Activated CD4-positive, alpha-beta T cell treated with anti-CD3 and anti-CD28 coated beads for 24 hours (primary cell): ENCODE results near the gene AQP7.
"Not testable (repeated sequence)": the region's sequence is repeated elsewhere in the genome, so short reads cannot be mapped to it uniquely, and the experiment has no call there.

ENCODE experiments used
- DNase-seq, 2 donors: peaks; one replicate each; pipeline ENCODE4 v3.0.0-alpha.2; 2020; ENCODE audit warnings: low read depth in 2 of 2

AQP7 gene

GRCh38 chr9:33375238-33375840 lies 27.0 kb downstream of the AQP7 start:
- DNase-seq: no peak

DNA sequence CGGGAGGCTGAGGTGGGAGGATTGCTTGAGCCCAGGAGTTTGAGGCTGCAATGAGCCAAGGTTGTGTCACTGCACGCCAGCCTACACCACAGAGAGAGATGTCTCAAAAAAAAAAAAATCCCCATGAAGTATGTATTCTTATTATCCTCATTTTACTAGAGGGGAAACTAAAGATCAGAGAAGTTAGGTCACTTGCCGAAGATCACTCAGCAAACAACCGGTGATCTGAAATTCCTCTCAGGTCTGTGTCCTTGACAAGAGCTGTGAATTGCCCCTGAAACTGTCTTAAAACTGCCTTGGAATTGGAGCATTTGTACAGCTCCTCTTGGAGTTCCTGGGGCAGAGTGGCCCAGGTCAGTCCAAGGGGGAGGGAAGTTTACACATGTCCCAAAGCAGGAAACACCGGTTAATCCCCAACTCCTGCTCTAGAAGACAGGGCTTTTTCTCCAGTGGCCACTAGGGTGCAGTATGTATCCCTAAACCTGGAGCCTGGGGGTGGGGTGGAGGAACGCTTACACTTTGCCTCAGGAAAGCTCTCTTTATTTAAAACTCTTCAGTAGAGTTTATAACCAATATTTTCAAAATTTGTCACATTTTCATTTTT lies 27.6 kb downstream of the AQP7 start:
- DNase-seq: peak; percentile 53 to 55

- no peak for DNase-seq
Measured at GRCh38 chr9:33374190-33374589, 28.2 kb downstream of the AQP7 start.

DNA sequence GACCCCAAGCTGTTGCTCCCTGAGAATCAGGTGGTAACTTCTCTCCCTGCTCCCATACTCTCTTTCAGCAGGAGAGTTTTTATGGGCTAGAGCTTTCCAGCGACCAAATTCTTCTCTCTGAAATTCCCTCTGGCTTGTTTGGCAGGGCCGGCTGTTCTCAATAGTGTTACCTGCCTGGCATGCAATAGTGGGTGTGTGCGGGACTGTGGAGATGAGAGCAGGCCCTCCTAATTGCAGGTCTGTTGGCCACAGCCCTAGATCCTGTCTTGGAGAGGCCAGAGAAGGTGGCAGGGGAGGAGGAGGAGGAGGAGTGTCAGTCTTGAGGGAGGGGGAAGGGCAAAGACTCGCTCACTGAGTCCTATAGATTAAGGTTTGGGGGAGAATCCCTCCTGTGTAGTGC lies 29.5 kb downstream of the AQP7 start:
- no peak for DNase-seq

- DNase-seq: no peak
Measured at GRCh38 chr9:33366979-33367480, 35.3 kb downstream of the AQP7 start.

DNA sequence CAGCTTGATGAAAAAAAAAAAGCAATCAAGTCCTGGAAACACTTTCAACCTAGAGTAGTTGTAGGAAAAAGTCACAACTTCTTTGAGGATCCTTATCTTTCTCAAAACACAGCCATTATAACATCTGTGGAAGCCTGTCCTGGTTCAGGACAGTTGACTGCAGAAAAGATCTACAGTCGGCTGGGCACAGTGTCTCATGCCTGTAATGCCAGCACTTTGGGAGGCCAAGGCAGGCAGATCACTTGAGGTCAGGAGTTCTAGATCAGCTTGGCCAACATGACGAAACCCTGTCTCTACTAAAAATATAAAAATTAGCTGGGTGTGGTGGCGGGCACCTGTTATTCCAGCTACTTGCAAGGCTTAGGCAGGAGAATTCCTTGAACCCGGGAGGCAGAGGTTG lies 37.6 kb downstream of the AQP7 start:
- DNase-seq: not testable (repeated sequence)

DNA sequence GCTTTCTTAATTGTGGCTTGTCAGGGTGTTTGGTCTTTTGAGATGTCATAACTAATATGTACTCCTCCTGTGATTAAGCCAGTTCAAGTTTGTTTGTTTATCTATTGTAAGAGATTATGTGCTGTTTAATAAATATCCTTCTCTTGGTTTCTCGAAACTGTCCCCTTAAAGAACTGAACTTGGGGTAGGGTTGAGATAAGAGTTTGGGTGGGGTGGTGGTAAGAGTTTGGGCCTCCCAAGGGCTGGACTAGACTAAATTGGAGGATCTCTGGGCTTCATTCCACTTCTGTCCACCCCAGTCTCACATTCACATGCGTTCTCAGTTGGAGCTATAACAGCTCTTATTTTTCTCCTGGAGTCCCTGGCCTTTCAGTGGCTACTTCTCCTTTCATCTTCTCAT lies 38.2 kb downstream of the AQP7 start:
- no peak for DNase-seq

DNA sequence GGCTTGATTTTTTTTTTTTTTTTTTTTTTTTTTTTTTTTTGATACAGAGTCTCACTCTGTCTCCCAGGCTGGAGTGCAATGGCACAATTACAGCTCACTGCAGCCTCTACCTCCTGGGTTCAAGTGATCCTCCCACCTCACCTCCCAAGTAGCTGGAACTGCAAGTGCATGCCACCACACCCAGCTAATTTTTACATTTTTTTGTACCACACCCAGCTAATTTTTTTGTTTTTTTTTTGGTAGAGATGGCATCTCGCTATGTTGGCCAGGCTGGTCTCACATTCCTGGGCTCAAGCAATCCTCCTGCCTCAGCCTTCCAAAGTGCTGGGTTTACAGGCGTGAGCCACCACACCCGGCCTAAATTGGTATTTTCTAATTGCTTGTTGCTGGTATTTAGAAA lies 43.7 kb downstream of the AQP7 start:
- not testable (repeated sequence) for DNase-seq

- no peak for DNase-seq
Measured at GRCh38 chr9:33355933-33356332, 46.4 kb downstream of the AQP7 start.

GRCh38 chr9:33354651-33355211 lies 47.6 kb downstream of the AQP7 start:
- DNase-seq: no peak

GRCh38 chr9:33351547-33351946 lies 50.8 kb downstream of the AQP7 start:
- no peak for DNase-seq

- no peak for DNase-seq
Measured at GRCh38 chr9:33350310-33350709, 52.1 kb downstream of the AQP7 start.

DNA sequence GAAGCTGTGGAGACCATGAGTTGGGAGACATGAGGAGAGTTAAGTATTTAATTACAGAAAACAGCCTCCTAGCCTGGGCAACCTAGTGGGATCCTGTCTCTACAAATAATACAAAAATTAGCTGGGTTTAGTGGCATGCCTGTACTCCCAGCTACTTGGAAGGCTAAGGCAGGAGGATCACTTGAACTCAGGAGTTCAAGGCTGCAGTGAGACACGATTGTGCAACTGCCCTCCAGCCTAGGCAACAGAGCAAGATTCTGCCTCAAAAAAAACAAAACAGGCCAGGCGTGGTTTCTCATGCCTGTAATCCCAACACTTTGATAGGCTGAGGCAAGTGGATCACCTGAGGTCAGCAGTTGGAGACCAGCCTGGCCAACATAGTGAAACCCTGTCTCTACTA lies 52.6 kb downstream of the AQP7 start:
- DNase-seq: no peak

GRCh38 chr9:33348998-33349397 lies 53.4 kb downstream of the AQP7 start:
- DNase-seq: no peak

DNA sequence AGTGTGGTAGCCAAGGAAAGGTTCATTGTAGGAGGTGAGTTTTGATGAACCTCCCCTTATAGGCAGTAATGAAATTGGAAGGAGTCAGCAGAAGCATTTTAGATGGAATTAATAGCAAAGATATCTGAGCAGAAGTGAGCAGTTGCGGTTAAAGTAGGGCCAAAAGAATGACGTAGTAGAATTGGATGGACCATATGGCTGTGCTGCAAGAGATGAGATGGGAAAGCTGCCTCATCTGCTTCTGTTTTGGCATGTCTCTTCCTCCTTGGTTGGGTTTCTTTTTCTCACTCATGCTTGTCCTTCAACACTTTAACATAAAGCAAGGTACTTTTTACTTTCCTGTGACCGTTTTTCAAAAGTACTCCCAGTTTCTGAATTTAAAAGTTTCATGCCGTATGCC lies 55.8 kb downstream of the AQP7 start:
- DNase-seq: no peak

DNA sequence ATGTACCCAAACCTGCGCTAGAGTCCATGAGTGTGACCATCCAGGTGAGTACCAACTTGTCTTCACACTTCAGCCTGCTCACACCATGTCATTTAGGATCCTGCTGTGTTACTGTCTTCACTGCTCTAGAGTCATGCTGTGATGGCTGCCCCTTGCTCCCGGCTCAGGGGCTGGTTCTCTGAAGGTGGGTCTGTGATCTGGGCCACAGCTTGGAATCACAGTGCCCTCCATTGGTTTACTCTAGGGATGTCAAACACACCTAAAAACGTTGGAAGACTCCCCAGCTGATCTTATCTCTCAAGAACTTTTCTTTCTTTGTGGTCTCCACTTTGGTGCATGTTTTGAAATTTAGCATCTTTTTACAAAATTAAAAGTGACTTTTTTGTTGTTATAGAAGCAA lies 58.2 kb downstream of the AQP7 start:
- no peak for DNase-seq

GRCh38 chr9:33341182-33341581 lies 61.2 kb downstream of the AQP7 start:
- DNase-seq: no peak

- no peak for DNase-seq
Measured at GRCh38 chr9:33340186-33340585, 62.2 kb downstream of the AQP7 start.
